ENCODE measurements around the gene AP2B1. TPM values are rescaled to one million over a fixed set of nuclear protein-coding genes. Genes with fewer than 3 reads are reported as not detected.

AP2B1 gene
- 100 to 1,000 TPM in 3 of 6 donors, 10 to 100 TPM in 3; 52.7 to 140 (median 101) TPM for total RNA-seq

DNA sequence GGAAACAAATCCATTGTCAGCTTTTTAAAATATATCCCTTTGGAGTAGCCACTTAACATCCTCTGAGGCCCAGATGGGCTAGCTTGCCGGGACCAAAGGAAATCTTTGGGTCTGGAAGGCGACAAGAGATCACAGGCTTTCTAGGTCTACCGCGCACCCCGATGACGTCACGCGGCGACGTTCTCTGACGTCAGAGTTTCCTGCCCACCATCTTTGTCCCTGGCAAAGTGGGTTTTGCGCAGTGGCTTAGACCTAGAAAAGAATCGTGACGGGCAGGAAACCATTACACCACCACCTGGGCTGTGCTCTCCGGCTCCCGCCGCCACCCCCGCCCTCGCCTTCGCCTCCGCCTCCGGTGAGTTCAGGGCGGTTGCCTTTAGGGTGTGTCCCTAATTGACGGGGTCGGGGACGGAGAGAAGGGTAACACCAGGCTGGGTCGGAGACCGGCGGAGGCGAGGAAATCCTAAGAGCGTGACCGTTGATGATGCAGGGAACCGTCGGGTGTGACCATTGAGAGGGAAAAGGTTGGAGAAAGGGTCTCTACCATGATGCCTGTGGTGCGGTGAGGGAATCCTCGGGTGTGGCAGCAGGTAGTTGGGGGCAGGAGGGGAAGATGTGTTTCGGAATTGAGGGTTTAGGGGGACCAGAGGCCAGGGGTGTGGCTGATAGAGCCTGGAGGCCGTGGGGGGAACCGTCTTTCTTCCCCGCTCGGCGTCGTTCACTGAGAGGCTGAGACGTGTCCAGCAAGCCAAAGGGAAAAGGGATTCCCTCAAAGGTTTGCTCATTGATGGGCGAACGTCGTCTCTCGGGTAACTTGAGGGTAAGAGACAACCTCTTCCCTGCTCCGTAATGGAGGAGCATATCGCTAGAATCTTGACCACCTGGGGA is at the start of gene AP2B1:
Gene AP2B1, plus strand, starts transcription at position 249 of the 888 bp plus-strand sequence. CDS start 6,709 bp downstream, outside the sequence.
- H3K9me3 ChIP-seq: no peaks in the 10 kb centered on the region
- no peaks in the 10 kb centered on the region for H3K27me3 ChIP-seq
- H3K4me3 ChIP-seq: peak within 1 kb of the TSS; percentile 66 to 84 (median 72)
- DNase-seq (peak; percentile 93 to 97), ATAC-seq (ENCODE audit: low FRiP score in 2 of 2) (peak; percentile 97)
- WGBS, 2 donors: 1% methylated on average over 26 to 50 of the region's 50 CpGs
- peak within 1 kb of the TSS; percentile 91 to 97 (median 95) for H3K27ac ChIP-seq
- H3K4me1 ChIP-seq: peaks cover 15 to 45% (median 25%) of the 10 kb centered on the region in 4 donors
- TF ChIP-seq POLR2AphosphoS5 (IDR thresholded peaks at IDR 0.05) (peak; percentile 93 to 96), EP300 (IDR thresholded peaks at IDR 0.05) (peak in 2 of 4 donors; percentile 26 to 82), POLR2A (IDR thresholded peaks at IDR 0.05) (peak in 3 of 4 donors; percentile 68 to 83 (median 81))
- TF ChIP-seq, protein P1, sequence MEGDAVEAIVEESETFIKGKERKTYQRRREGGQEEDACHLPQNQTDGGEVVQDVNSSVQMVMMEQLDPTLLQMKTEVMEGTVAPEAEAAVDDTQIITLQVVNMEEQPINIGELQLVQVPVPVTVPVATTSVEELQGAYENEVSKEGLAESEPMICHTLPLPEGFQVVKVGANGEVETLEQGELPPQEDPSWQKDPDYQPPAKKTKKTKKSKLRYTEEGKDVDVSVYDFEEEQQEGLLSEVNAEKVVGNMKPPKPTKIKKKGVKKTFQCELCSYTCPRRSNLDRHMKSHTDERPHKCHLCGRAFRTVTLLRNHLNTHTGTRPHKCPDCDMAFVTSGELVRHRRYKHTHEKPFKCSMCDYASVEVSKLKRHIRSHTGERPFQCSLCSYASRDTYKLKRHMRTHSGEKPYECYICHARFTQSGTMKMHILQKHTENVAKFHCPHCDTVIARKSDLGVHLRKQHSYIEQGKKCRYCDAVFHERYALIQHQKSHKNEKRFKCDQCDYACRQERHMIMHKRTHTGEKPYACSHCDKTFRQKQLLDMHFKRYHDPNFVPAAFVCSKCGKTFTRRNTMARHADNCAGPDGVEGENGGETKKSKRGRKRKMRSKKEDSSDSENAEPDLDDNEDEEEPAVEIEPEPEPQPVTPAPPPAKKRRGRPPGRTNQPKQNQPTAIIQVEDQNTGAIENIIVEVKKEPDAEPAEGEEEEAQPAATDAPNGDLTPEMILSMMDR (IDR thresholded peaks at IDR 0.05): peak in 2 of 6 experiments; percentile 16 to 38
- H3K36me3 ChIP-seq: no peaks in the 10 kb centered on the region

DNA sequence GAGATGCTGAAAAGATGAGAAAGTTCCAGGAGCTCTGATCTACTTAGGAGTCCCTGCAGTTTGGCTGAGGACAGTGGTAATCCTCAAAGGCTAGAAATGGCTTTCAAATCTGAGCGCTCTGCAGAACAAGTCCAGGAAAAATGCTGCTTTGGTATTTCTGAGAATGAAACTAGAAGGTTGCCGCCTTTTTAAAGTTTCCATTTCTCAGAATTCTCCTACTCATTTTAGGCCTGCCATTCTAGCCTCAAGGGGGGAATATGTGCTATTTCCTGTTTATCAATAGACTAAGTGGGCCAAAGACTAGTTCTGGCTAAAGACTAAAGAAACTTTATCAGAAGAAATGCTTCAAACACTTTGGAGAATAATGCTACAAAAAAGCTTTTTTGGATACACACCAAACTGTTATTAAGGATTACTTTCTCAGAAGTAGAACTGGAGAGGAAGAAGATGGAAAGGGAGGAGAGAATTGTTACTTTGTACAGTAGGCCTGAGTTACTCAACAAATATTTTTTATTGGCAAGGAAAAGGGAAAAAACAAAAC is 49.5 kb upstream of the AP2B1 start, which contains the start of gene SLFN12L:
Gene SLFN12L, minus strand, starts transcription at position 78 of the 541 bp plus-strand sequence. CDS start 15,314 bp downstream, outside the sequence.
- no peaks in the 10 kb centered on the region for H3K27me3 ChIP-seq
- TF ChIP-seq POLR2AphosphoS5 (IDR thresholded peaks at IDR 0.05): no peak
- TF ChIP-seq POLR2A (IDR thresholded peaks at IDR 0.05): no peak
- TF ChIP-seq, protein P1 (IDR thresholded peaks at IDR 0.05): no peak
- no peak for TF ChIP-seq EP300 (IDR thresholded peaks at IDR 0.05)
- H3K4me3 ChIP-seq: peak within 1 kb of the TSS in 3 of 4 donors; percentile 10 to 31 (median 21)
- WGBS, 2 donors: 43 to 61% methylated on average over 2 of the region's 2 CpGs
- H3K4me1 ChIP-seq: peaks cover 17 to 56% (median 36%) of the 10 kb centered on the region in 4 donors
- DNase-seq (no peak), ATAC-seq (ENCODE audit: low FRiP score in 2 of 2) (peak in 1 of 2 donors; percentile 46)
- H3K9me3 ChIP-seq: no peaks in the 10 kb centered on the region
- no peaks in the 10 kb centered on the region for H3K36me3 ChIP-seq
- H3K27ac ChIP-seq: peak within 1 kb of the TSS; percentile 37 to 72 (median 52)

DNA sequence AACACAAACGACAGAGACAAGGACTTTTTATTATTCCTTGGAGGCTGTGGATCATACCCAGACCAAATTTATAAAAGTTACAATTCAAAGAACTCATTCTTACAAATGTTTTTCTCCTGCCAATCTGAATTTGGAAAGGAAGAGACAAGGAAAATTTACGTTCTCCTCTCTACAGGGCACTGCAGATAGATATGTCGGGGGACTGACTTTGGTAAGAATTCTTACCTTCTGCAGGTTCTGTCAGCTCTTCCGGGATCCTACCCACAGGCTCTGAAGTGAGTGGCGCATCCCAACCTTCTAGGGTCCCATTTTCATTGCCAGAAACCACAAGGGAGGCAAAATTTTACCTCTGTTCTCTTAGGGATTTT is 47.5 kb upstream of the AP2B1 start:
- H3K4me1 ChIP-seq: peaks cover 17 to 63% (median 40%) of the 10 kb centered on the region in 4 donors
- WGBS, 2 donors: 37 to 40% methylated on average over 5 of the region's 5 CpGs
- H3K27me3 ChIP-seq: no peaks in the 10 kb centered on the region
- H3K9me3 ChIP-seq: no peaks in the 10 kb centered on the region
- peak overlapping the region in 3 of 4 donors; percentile 12 to 89 (median 87) for H3K27ac ChIP-seq
- H3K4me3 ChIP-seq: no peak overlapping the region
- TF ChIP-seq POLR2AphosphoS5 (IDR thresholded peaks at IDR 0.05): no peak
- no peak for TF ChIP-seq EP300 (IDR thresholded peaks at IDR 0.05)
- TF ChIP-seq, protein P1 (IDR thresholded peaks at IDR 0.05): peak in 2 of 6 experiments; percentile 2 to 7
- no peak for TF ChIP-seq POLR2A (IDR thresholded peaks at IDR 0.05)
- ATAC-seq (ENCODE audit: low FRiP score in 2 of 2): no peak
- DNase-seq: no peak
- H3K36me3 ChIP-seq: no peaks in the 10 kb centered on the region

DNA sequence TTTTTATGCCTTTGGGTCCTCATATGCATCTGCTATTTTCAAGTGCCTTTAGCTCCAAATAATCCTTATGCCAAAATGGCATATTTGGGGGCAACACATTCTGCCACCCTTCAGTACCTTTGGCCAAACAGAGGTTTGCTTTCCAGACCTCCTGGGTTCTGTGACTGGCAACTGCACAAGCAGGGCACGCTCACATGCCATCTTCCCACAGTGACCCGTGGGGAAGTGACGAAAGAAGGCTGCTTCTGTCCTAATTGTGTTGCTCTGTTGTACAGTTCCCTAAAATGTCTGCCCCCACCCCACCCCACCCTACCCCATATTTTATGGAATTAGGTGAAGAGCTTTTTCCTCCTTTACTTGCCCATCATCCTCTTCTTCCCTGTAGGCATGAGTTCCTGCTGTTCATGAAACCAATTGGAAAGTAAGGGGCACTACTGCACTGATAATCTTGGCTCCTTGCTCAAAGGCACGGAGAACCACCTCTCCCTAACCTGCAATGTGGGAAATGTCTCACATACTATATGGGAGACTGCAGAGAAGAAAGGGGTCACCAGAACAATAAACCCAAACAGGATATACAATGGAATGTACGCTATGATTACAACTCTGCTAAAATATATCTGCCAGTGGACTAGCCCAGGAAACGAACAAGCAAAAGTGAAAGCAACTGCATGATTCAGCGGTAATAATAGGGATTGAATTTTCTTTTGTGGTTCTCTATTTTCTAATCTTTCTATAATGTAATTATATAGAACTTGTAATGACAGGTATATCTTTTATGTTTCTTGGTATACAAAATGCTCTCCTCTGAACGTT is 46.3 kb upstream of the AP2B1 start:
- WGBS, 2 donors: 18 to 29% methylated on average over 8 of the region's 8 CpGs
- ATAC-seq (ENCODE audit: low FRiP score in 2 of 2) (peak; percentile 62 to 77), DNase-seq (peak in 1 of 2 donors; percentile 79)
- Histone ChIP-seq H3K4me3 (peak overlapping the region; percentile 29 to 47 (median 38)), H3K4me1 (peaks cover 17 to 63% (median 40%) of the 10 kb centered on the region in 4 donors), H3K36me3 (no peaks in the 10 kb centered on the region), H3K27ac (peak overlapping the region; percentile 76 to 89 (median 86)), H3K9me3 (no peaks in the 10 kb centered on the region), H3K27me3 (no peaks in the 10 kb centered on the region)
- TF ChIP-seq, protein P1 (IDR thresholded peaks at IDR 0.05): no peak
- TF ChIP-seq EP300 (IDR thresholded peaks at IDR 0.05) (no peak), POLR2AphosphoS5 (IDR thresholded peaks at IDR 0.05) (no peak), POLR2A (IDR thresholded peaks at IDR 0.05) (no peak)
